ENCODE results near the gene DHX40. TPM values are rescaled to one million over a fixed set of nuclear protein-coding genes. Genes with fewer than 3 reads are reported as not detected.

Gene DHX40
- total and polyA plus RNA-seq, 2 of the 8 experiments (the other 6 are each of a cell fraction or from before 2014, with no cell fraction given): 13.5 to 28.3 TPM

- no peak overlapping the region for H4K8ac ChIP-seq (ENCODE audit: extremely low read depth, insufficient read depth, low read length)
- H2BK120ac ChIP-seq (replicated peaks; ENCODE audit: low read depth, low read length): no peak overlapping the region
- H4K5ac ChIP-seq (ENCODE audit: insufficient read length, low read depth, low read length): no peak overlapping the region
- DNase-seq (ENCODE audit: low read depth in 1 of 2, low spot score in 2 of 2) (no peak), FAIRE-seq (no peak)
- H3K4me1 ChIP-seq (replicated peaks in 1 of 4; ENCODE audit: control insufficient read depth in 3 of 4, insufficient read depth in 4 of 4, low read length in 3 of 4): no peaks in the 10 kb centered on the region
- 84% methylated on average over 1 of the region's 1 CpG; no CpG with 5 or more reads in 1 of the 2 experiments for WGBS, 2 experiments (ENCODE audit: extremely low coverage in 1 of 2, insufficient coverage in 1 of 2, insufficient read length in 1 of 2, insufficient replicate concordance in 2 of 2, low coverage in 1 of 2, low lambda C conversion rate in 2 of 2, missing lambda C conversion rate in 1 of 2)
- H3K4ac ChIP-seq (replicated peaks; ENCODE audit: insufficient read length, low read depth, low read length): no peak overlapping the region
- no peak overlapping the region for H3K56ac ChIP-seq (replicated peaks; ENCODE audit: insufficient read length, low read depth, low read length)
- no peak overlapping the region for H3K23ac ChIP-seq (ENCODE audit: insufficient read length)
- no peak overlapping the region; a peak in 1 of 4 replicates for H3K4me2 ChIP-seq (ENCODE audit: insufficient read depth in 1 of 2, low read depth in 2 of 2, low read length in 2 of 2)
- H3K79me2 ChIP-seq (ENCODE audit: control insufficient read depth in 1 of 2, insufficient read depth in 2 of 2, low read length in 2 of 2): peaks cover 21 to 24% of the 10 kb centered on the region in 2 experiments
- no peak overlapping the region for H2BK5ac ChIP-seq (ENCODE audit: low read depth, low read length)
- H3K9ac ChIP-seq (replicated peaks in 1 of 4; ENCODE audit: extremely low read depth in 1 of 4, low read depth in 3 of 4, low read length in 3 of 4): no peak overlapping the region
- H3K14ac ChIP-seq (ENCODE audit: insufficient read length): no peak overlapping the region
- POLR2A ChIA-PET (ENCODE audit: partially characterized antibody): interaction anchor here (0.6 to 4.1 kb wide), 3 partner anchors 10 to 17 kb away, joined by 4 to 25 read pairs (median 5); no protein-coding TSS in a partner anchor
- H3K23me2 ChIP-seq (ENCODE audit: low read depth, low read length): peaks cover 4% of the 10 kb centered on the region; the same call in 1 of the 2 replicates
- CTCF ChIA-PET (ENCODE audit: partially characterized antibody): interaction anchor here (0.6 to 1.6 kb wide), 4 partner anchors 10 to 185 kb away, joined by 3 to 5 read pairs (median 3); no protein-coding TSS in a partner anchor
- H2BK15ac ChIP-seq (ENCODE audit: low read length): no peak overlapping the region
- TF ChIP-seq GTF2F1 (IDR thresholded peaks at IDR 0.05; ENCODE audit: borderline replicate concordance, low read depth, low read length): no peak
- 0 out of 3 replicates have a peak, but pooled peaks of 1 of the 2 experiments have one; percentile 18 for TF ChIP-seq POLR2A (IDR thresholded peaks at IDR 0.05; ENCODE audit: control extremely low read depth in 1 of 2, low read depth in 2 of 2, low read length in 2 of 2)
- TF ChIP-seq PHF8 (conservative IDR thresholded peaks at IDR 0.05; ENCODE audit: low read depth, low read length): no peak
- TF ChIP-seq NANOG (IDR thresholded peaks at IDR 0.05; ENCODE audit: insufficient read depth, low read depth, low read length, poor library complexity, severe bottlenecking): no peak
- no peak for TF ChIP-seq SAP30 (IDR thresholded peaks at IDR 0.05; ENCODE audit: insufficient read depth, insufficient replicate concordance, low read length)
- no peak for TF ChIP-seq USF2 (IDR thresholded peaks at IDR 0.05; ENCODE audit: low read length)
- H4K20me1 ChIP-seq (replicated peaks in 1 of 2; ENCODE audit: control insufficient read depth in 1 of 2, insufficient read depth in 2 of 2, low read length in 2 of 2): peaks cover 0 to 2% of the 10 kb centered on the region in 2 experiments
- no peaks in the 10 kb centered on the region for H3K9me3 ChIP-seq (ENCODE audit: insufficient read depth in 2 of 2, low read depth in 1 of 2, low read length in 1 of 2)
- no peak overlapping the region for H2BK12ac ChIP-seq (ENCODE audit: low read depth, low read length)
- H2AK5ac ChIP-seq (ENCODE audit: low read depth, low read length): no peak overlapping the region
- H3K27me3 ChIP-seq (replicated peaks in 1 of 4; ENCODE audit: control insufficient read depth in 3 of 4, extremely low read depth in 1 of 4, insufficient read depth in 3 of 4, low read length in 3 of 4): no peaks in the 10 kb centered on the region
- peak overlapping the region in 1 of 4 experiments; percentile 94; a peak in 2 of 8 replicates for H3K4me3 ChIP-seq (ENCODE audit: extremely low read depth in 1 of 4, insufficient read depth in 2 of 4, low read depth in 3 of 4, low read length in 4 of 4)
- no peak overlapping the region for H3K27ac ChIP-seq (ENCODE audit: low read depth, low read length)
- H3K18ac ChIP-seq (ENCODE audit: extremely low read depth, low read length): no peak overlapping the region
- no peaks in the 10 kb centered on the region for H3K36me3 ChIP-seq (ENCODE audit: control insufficient read depth in 2 of 4, insufficient read depth in 4 of 4, low read length in 3 of 4)
- H2BK20ac ChIP-seq (ENCODE audit: low read length): no peak overlapping the region
- no peaks in the 10 kb centered on the region for H3K79me1 ChIP-seq (ENCODE audit: low read depth, low read length)
- H2AFZ ChIP-seq (ENCODE audit: low read length): no peak overlapping the region
- no peak overlapping the region for H4K91ac ChIP-seq (replicated peaks; ENCODE audit: insufficient read length, low read length)
Observed at GRCh38 chr17:59617156-59617732, 51.8 kb downstream of the DHX40 start.
